Measurements from ENCODE around the gene IPCEF1.
"Not testable (repeated sequence)": the region's sequence is repeated elsewhere in the genome, so short reads cannot be mapped to it uniquely, and the experiment has no call there.

The IPCEF1 gene

DNA sequence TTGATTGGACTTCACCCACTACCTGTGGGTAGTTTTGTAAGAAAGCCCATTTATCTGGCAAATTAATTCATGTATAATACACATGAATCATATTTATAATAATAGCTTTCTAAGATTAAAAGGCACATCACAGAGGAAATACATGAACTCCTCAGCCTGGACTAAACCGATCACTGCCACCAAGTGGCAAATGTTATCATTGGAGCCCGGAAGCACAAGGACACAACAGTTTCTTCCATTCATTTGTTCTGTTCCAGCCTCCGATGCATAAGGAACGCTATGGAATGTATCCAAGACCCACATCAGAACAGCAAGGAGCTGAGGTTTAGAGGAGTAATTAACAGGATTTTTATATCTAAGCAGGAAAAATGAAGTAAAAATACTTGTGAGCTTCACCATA lies 13.9 kb upstream of the IPCEF1 start:
- no peak for DNase-seq

DNA sequence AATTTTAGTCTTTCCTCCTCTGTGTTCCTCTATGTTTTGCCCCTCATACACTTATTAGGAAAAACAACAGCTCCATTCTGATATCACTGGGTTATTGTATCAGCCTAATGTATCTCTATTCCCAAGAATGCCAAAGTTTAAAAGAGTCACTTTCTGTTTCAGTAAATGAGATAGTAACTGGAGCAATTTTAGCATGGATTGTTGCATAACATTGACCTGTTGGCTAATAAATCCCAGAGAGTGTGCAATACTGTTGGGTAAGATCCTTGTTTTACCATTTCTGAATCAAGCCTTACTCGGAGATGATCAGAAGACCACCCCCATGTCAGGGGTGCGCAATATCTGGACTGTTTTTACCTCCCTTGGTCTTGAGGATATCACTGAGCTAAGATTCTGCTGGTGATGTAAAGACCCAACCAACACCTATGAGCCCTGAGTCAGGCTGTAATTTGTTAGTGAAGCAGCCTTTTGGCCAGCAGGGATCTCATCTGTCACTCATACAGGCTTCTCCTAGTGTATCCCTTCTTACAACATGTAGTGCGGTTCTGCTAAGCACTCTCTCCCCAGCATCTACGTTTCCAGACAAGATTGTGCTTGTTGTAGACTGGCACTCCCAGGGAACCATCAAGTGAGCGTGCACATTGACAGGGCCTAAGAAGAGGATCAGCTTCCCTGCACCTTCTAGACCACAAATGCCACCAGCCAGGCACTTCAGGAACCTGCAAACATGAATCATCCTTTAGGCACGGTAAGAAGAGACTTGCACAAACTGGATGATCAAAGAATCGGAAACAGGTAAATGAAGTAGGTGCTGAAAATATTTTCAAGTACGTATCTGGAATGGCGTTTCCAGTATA lies 11.5 kb upstream of the IPCEF1 start:
- DNase-seq, result no peak

DNA sequence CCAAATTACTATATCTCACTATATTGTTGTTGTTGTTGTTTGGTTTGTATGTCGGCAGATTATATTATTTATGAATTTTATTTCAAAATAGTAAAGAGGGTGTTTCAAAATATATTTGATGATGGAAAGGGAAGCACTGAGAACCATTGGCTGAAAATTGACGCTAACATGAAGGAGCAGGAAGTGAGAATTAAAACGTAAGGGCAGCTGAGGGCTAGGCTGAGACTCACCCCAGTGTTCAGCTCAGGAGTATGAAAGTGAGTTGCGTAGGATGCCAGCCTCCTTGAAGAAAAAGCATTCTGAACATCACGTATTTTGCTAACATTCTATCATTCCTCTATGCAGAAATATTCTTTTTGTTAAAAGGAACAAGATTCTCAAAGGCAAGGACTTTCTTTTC lies 10.7 kb upstream of the IPCEF1 start:
- no peak for DNase-seq

DNA sequence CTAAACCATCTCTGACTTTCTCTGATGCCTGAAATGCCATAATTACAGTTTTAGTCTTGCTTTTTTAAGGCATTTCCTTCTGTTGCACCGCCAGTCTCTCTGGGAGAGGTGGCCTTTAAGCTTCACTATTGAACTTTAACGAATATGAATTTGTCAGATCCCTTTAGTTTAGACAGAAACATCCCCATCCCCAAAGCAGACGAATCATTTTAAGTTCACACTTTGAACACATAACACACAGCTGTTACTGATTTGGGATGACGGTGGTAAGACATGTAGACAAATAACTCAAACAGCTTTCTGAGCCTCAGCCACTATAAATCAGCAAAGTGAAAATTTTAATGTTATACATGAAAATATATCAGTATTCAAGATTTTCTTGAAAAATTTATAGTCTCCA lies 7.2 kb upstream of the IPCEF1 start:
- DNase-seq, result no peak

DNA sequence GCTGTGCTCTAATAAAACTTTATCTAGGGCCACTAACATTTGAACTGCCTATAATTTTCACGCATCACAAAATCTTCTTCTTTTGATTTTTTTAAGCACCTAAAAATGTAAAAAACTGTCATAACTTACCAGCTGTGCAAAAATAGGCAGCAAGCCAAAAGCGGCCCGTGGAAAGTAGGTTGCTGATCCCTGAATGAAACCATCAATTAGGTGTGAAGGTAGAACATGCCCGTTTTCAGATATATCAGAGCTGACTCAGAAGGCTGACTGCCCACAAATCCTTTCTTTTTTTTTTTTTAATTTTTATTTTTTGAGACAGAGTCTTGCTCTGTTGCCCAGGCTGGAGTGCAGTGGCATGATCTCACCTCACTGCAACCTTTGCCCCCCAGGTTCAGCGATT lies 4.9 kb upstream of the IPCEF1 start:
- no peak for DNase-seq

GRCh38 chr6:154360476-154360875 lies 3.9 kb upstream of the IPCEF1 start:
- DNase-seq, result no peak

GRCh38 chr6:154359679-154360078 lies 3.1 kb upstream of the IPCEF1 start:
- no peak for DNase-seq

GRCh38 chr6:154359161-154359574 lies 2.6 kb upstream of the IPCEF1 start:
- DNase-seq, result no peak

GRCh38 chr6:154358019-154358545 lies 1.5 kb upstream of the IPCEF1 start:
- DNase-seq, result no peak

DNA sequence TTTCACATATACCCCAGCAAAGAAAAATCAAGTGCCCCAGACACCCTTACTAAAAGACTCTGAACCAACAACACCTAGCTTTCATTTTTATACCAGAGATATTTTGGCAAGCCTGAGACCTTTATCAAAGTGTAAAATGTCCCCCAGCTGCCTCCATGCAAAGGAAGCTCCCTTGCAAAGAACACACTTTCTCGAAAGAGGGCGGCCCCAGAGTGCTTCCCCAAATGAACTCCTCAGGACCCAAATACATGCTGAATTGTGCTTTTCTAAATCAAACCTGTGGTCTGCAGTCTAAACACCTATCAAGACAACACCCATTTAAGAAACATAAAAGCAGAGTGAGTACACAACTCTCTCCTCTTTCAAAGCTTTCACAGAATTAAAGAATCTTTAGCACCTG lies 490 bp downstream of the IPCEF1 start:
- no peak for DNase-seq

DNA sequence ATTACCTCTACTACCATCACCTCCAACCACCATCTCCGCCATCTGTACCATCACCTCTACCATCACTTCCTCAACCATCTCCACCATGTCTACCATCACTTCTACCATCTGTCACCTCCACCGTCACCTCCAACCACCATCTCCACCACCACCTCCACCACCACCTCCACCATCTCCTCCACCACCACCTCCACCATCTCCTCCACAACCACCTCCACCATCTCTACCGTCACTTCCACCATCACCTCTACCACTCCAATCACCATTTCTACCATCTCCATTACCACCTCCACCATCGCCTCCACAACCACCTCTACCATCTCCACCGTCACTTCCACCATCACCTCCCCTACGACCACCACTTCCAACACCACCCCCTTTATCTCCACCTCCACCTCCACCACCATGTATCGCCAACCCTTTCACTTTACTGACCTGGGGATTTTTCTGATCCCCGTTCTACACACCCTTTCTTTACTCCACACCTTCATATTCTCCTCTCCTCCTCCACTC lies 2.3 kb downstream of the IPCEF1 start:
- DNase-seq, result no peak

DNA sequence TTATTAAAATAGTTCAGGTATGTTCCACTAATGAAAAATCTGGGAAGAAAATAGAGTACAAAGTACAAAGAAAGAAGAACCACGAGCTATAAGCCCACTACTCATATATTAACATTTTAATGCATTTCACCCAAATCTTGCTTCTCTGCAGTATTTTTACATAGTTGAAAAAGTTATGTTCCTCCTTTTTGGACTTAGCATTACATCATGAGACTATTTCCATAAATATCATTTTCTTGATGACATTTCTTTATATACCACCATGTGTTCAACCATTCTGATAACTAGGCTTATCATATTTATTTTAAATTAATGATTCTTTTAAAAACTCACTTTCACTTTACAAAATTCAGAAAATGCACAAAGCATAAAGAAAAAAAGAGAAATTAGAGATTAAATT lies 3.0 kb downstream of the IPCEF1 start:
- no peak for DNase-seq

DNA sequence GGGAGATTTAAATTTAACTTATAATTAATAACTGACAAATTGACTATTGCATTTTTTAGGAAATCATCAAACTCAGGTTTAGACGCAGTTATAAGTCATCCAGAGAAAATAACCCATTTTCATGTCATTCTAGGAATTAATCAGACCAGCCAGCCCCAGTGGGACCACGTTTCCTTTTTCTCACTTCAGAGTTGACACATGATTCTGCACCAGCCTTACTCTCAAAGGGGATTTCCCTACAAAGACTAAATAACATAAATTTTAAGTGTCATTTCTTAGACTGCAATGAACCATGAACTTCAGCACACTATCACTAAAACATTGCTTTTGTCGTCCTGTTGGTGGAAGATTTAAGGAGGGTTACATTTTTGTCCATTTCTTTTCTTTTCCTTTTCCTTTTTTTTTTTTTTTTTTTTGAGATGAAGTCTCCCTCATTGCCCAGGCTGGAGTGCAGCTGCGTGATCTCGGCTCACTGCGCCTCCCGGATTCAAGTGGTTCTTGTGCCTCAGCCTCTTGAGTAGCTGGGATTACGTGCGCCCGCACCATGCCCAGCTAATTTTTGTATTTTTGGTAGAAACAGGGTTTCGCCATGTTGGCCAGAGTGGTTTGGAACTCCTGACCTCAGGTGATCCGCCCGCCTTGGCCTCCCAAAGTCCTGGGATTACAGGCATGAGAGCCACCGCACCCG lies 3.6 kb downstream of the IPCEF1 start:
- no peak for DNase-seq

DNA sequence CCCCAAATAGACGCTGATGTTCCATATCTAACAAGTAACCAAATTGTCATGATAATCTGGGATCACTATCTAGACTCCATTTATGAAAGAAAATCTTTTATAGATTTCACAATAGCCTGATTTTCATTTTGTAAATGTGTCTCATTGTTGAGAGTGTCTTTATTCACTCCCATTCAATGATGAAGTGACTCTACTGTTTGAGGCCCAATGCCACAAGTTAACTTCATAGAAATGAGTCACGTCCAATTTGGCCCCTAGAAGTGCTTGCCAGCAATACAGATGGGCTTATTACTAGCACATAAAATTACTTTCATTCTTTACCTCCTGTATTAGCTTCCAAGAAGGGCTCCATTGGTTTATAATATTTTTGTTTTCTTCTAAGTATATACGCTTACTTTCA lies 6.3 kb downstream of the IPCEF1 start:
- DNase-seq, result no peak

DNA sequence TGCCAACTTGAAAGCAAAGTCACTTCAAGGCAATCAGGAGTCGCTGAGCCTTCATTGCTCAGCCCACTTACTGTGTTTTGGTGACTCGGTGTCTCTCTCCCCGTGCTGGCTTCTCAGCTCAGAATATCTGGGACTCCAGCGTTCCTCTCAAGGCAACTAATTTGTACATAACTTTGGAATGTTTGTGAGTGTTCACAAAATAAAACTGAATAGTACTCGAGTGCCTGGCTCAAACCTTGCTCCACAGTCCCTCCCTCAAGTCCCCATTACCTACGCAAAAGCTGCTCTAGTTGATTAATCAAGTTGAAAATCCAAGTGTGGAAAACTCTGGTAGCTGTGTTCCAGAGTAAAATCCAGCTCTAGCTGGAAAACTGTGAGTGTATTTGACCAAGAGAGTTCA lies 8.6 kb downstream of the IPCEF1 start:
- no peak for DNase-seq

DNA sequence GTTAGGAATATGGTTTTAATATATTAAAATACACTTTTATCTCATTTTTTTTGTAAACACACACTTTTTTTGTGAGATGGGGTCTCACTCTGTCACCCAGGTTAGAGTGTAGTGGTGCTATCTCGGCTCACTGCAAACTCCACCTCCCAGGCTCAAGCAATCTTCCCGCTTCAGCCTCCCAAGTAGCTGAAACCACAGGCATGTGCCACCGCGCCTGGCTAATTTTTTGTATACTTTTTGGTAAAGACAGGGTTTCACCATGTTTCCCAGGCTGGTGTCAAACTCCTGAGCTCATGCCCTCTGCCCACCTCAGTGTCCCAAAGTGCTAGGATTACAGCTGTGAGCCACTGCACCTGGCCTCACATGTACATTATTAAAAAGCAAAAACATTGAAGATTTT lies 10.8 kb downstream of the IPCEF1 start:
- no peak for DNase-seq

- DNase-seq, result no peak
These were observed 12.9 kb downstream of the IPCEF1 start for GRCh38 chr6:154343473-154344308.

GRCh38 chr6:154341871-154342270 lies 14.7 kb downstream of the IPCEF1 start:
- DNase-seq, result no peak

GRCh38 chr6:154341336-154341735 lies 15.3 kb downstream of the IPCEF1 start:
- DNase-seq, result no peak

- DNase-seq, result no peak
These were observed 19.1 kb downstream of the IPCEF1 start for GRCh38 chr6:154337406-154338005.

GRCh38 chr6:154334147-154334546 lies 22.5 kb downstream of the IPCEF1 start:
- DNase-seq, result not testable (repeated sequence)

DNA sequence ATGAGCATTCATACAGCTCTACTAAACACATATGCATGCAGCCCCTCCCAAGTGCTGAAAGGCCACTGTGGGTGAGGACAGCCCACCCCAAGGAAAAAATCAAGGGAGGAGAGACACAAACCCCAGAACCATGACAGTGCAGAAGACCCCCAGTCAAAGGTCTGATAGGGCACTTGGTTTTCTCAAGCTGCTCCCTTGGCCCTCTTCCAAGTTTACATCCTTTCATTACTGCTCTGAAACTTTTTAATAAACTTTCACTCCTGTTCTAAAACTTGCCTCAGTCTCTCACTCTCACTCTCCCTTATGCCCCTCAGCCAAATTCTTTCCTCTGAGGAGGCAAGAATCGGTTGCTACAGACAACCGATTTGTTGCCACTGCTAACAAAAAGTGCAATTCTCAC lies 24.9 kb downstream of the IPCEF1 start:
- no peak for DNase-seq
